ENCODE data around the gene TIGD1. TPM values are rescaled to one million over a fixed set of nuclear protein-coding genes. Genes with fewer than 3 reads are reported as not detected.

Gene TIGD1
- total RNA-seq, 4 donors from 2014 or later = 2.4 to 5.3 (median 4.2) TPM

- no peaks in the 10 kb centered on the region for H3K36me3 ChIP-seq
- H3K4me1 ChIP-seq = peaks cover 0 to 17% (median 3%) of the 10 kb centered on the region in 4 donors
- H3K27ac ChIP-seq = no peak overlapping the region
- no peaks in the 10 kb centered on the region for H3K9me3 ChIP-seq
- peaks cover 0 to 51% of the 10 kb centered on the region in 2 donors for H3K27me3 ChIP-seq
- TF ChIP-seq EP300 (IDR thresholded peaks at IDR 0.05) (no peak), POLR2A (IDR thresholded peaks at IDR 0.05) (no peak)
- TF ChIP-seq, protein P1, sequence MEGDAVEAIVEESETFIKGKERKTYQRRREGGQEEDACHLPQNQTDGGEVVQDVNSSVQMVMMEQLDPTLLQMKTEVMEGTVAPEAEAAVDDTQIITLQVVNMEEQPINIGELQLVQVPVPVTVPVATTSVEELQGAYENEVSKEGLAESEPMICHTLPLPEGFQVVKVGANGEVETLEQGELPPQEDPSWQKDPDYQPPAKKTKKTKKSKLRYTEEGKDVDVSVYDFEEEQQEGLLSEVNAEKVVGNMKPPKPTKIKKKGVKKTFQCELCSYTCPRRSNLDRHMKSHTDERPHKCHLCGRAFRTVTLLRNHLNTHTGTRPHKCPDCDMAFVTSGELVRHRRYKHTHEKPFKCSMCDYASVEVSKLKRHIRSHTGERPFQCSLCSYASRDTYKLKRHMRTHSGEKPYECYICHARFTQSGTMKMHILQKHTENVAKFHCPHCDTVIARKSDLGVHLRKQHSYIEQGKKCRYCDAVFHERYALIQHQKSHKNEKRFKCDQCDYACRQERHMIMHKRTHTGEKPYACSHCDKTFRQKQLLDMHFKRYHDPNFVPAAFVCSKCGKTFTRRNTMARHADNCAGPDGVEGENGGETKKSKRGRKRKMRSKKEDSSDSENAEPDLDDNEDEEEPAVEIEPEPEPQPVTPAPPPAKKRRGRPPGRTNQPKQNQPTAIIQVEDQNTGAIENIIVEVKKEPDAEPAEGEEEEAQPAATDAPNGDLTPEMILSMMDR (IDR thresholded peaks at IDR 0.05) = no peak
- WGBS, 2 donors = 51 to 52% methylated on average over 10 of the region's 10 CpGs
- H3K4me3 ChIP-seq = no peak overlapping the region
- no peak for DNase-seq (ENCODE audit: low spot score in 2 of 2)
These were observed 48.5 kb downstream of the TIGD1 start for GRCh38 chr2:232501794-232502390.

DNA sequence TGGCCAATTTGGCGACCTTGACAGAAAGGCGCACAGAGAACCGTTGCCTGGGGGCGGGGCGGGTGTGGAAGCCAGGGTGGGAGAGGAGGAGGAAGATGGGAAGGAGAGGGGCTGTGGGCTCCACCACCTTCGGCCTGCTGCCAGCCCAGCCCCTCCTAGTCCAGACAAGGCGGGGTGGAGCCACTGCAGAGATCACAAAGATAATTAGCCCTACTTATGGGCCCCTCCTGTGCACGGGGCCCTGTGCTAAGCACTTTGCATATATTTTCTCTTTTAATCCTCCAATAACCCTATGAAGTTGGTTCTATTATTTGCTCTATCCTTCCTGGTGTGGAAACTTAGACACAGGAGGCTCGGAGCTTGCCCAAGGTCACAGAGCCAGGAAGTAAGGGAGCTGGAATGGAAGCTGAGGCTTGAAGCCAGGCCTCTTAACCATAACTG is 49.0 kb downstream of the TIGD1 start:
- TF ChIP-seq POLR2A (IDR thresholded peaks at IDR 0.05) (no peak), EP300 (IDR thresholded peaks at IDR 0.05) (no peak)
- TF ChIP-seq, protein P1 (IDR thresholded peaks at IDR 0.05) = no peak
- no peaks in the 10 kb centered on the region for H3K36me3 ChIP-seq
- DNase-seq (ENCODE audit: low spot score in 2 of 2) = no peak
- 72 to 79% methylated on average over 9 of the region's 9 CpGs for WGBS, 2 donors
- H3K9me3 ChIP-seq = no peaks in the 10 kb centered on the region
- peaks cover 0 to 49% of the 10 kb centered on the region in 2 donors for H3K27me3 ChIP-seq
- H3K4me3 ChIP-seq = no peak overlapping the region
- no peak overlapping the region for H3K27ac ChIP-seq
- peaks cover 0 to 17% (median 3%) of the 10 kb centered on the region in 4 donors for H3K4me1 ChIP-seq

GRCh38 chr2:232498452-232498851 is 51.9 kb downstream of the TIGD1 start:
- no peak overlapping the region for H3K4me3 ChIP-seq
- no peaks in the 10 kb centered on the region for H3K36me3 ChIP-seq
- peaks cover 0 to 13% (median 3%) of the 10 kb centered on the region in 4 donors for H3K4me1 ChIP-seq
- TF ChIP-seq, protein P1 (IDR thresholded peaks at IDR 0.05) = no peak
- no peak for DNase-seq (ENCODE audit: low spot score in 2 of 2)
- no peak overlapping the region for H3K27ac ChIP-seq
- 94 to 98% methylated on average over 3 of the region's 3 CpGs for WGBS, 2 donors
- peaks cover 0 to 22% of the 10 kb centered on the region in 2 donors for H3K27me3 ChIP-seq
- H3K9me3 ChIP-seq = no peaks in the 10 kb centered on the region

Other genes with a start within 250 kb of the TIGD1 start
- not detected for gene ALPP, start 171.8 kb downstream of the TIGD1 start, total RNA-seq
- not detected for gene ALPG, start 143.7 kb downstream of the TIGD1 start, total RNA-seq
- not detected for gene ALPI, start 94.4 kb downstream of the TIGD1 start, total RNA-seq
- gene ECEL1, start 62.7 kb downstream of the TIGD1 start, total RNA-seq = 1 to 10 TPM in 3 of 4 donors, not detected in 1; 1.0 to 7.3 (median 1.8) TPM
- gene PRSS56, start 30.2 kb downstream of the TIGD1 start, total RNA-seq = not detected
- not detected for gene CHRND, start 24.4 kb downstream of the TIGD1 start, total RNA-seq
- gene CHRNG, start 10.9 kb downstream of the TIGD1 start, total RNA-seq = not detected
- gene EIF4E2, start 132 bp upstream of the TIGD1 start, total RNA-seq = 10 to 100 TPM; 23.8 to 38.5 (median 27.8) TPM
- gene EFHD1, start 83.0 kb upstream of the TIGD1 start, total RNA-seq = 10 to 100 TPM; 29.1 to 48.7 (median 42.6) TPM
- gene GIGYF2, start 146.8 kb upstream of the TIGD1 start, total RNA-seq = 100 to 1,000 TPM in 2 of 4 donors, 10 to 100 TPM in 2; 66.0 to 106 (median 86.4) TPM
- gene KCNJ13, start 226.0 kb upstream of the TIGD1 start, total RNA-seq = not detected